ENCODE data around the gene MSX2. TPM values are rescaled to one million over a fixed set of nuclear protein-coding genes. Genes with fewer than 3 reads are reported as not detected.

The MSX2 gene
- total and polyA plus RNA-seq, 4 experiments from 2014 or later: 0.30 TPM; not detected in 3

- Mint-ChIP-seq H3K27me3 (peaks cover 4 to 7% of the 10 kb centered on the region in 2 donors), H3K9me3 (peaks cover 0 to 9% (median 2%) of the 10 kb centered on the region in 8 donors), H3K4me1 (peaks cover 0 to 4% (median 0%) of the 10 kb centered on the region in 4 donors), H3K36me3 (no peaks in the 10 kb centered on the region), H3K27ac (no peak overlapping the region), H3K4me3 (no peak overlapping the region)
- DNase-seq: no peak
- ChIA-PET POLR2A (ENCODE audit: partially characterized antibody) (no interaction called here), CTCF (ENCODE audit: partially characterized antibody) (no interaction called here)
- no peaks in the 10 kb centered on the region for H3K4me1 ChIP-seq (ENCODE audit: insufficient read depth, low read length)
- no peaks in the 10 kb centered on the region for H3K27me3 ChIP-seq (ENCODE audit: insufficient read depth, low read length)
- no peak overlapping the region for H3K27ac ChIP-seq (ENCODE audit: low read depth, low read length)
- H3K9me3 ChIP-seq (ENCODE audit: control insufficient read depth in 1 of 2, low read length in 2 of 2): no peaks in the 10 kb centered on the region
- H3K36me3 ChIP-seq (ENCODE audit: insufficient read depth, low read length): no peaks in the 10 kb centered on the region
- H3K4me3 ChIP-seq (ENCODE audit: low read length in 2 of 2): no peak overlapping the region
- intact Hi-C loops (cut with micrococcal nuclease): no loop called here
Observed at GRCh38 chr5:174769005-174769404, 44.6 kb downstream of the MSX2 start.

GRCh38 chr5:174773371-174773770 is 49.0 kb downstream of the MSX2 start:
- no peak overlapping the region for H3K4me3 Mint-ChIP-seq
- POLR2A ChIA-PET (ENCODE audit: partially characterized antibody): no interaction called here
- no peak for DNase-seq
- Histone ChIP-seq H3K36me3 (ENCODE audit: insufficient read depth, low read length) (no peaks in the 10 kb centered on the region), H3K9me3 (ENCODE audit: control insufficient read depth in 1 of 2, low read length in 2 of 2) (no peaks in the 10 kb centered on the region), H3K4me3 (ENCODE audit: low read length in 2 of 2) (no peak overlapping the region), H3K27me3 (ENCODE audit: insufficient read depth, low read length) (no peaks in the 10 kb centered on the region), H3K4me1 (ENCODE audit: insufficient read depth, low read length) (no peaks in the 10 kb centered on the region), H3K27ac (ENCODE audit: low read depth, low read length) (no peak overlapping the region)
- CTCF ChIA-PET (ENCODE audit: partially characterized antibody): no interaction called here
- no peak overlapping the region for H3K27ac Mint-ChIP-seq
- H3K4me1 Mint-ChIP-seq: peaks cover 0 to 4% (median 0%) of the 10 kb centered on the region in 4 donors
- H3K36me3 Mint-ChIP-seq: no peaks in the 10 kb centered on the region
- peaks cover 8 to 13% of the 10 kb centered on the region in 2 donors for H3K27me3 Mint-ChIP-seq
- intact Hi-C loops (cut with micrococcal nuclease): no loop called here
- H3K9me3 Mint-ChIP-seq: peaks cover 0 to 13% (median 0%) of the 10 kb centered on the region in 8 donors

- no peak overlapping the region for H3K27ac Mint-ChIP-seq
- peaks cover 0 to 11% (median 0%) of the 10 kb centered on the region in 8 donors for H3K9me3 Mint-ChIP-seq
- peaks cover 8 to 13% of the 10 kb centered on the region in 2 donors for H3K27me3 Mint-ChIP-seq
- H3K4me3 Mint-ChIP-seq: no peak overlapping the region
- intact Hi-C loops (cut with micrococcal nuclease): no loop called here
- H3K4me1 Mint-ChIP-seq: no peaks in the 10 kb centered on the region
- Histone ChIP-seq H3K4me1 (ENCODE audit: insufficient read depth, low read length) (no peaks in the 10 kb centered on the region), H3K9me3 (ENCODE audit: control insufficient read depth in 1 of 2, low read length in 2 of 2) (no peaks in the 10 kb centered on the region), H3K27me3 (ENCODE audit: insufficient read depth, low read length) (no peaks in the 10 kb centered on the region), H3K4me3 (ENCODE audit: low read length in 2 of 2) (no peak overlapping the region), H3K36me3 (ENCODE audit: insufficient read depth, low read length) (no peaks in the 10 kb centered on the region), H3K27ac (ENCODE audit: low read depth, low read length) (no peak overlapping the region)
- DNase-seq: no peak
- H3K36me3 Mint-ChIP-seq: no peaks in the 10 kb centered on the region
- ChIA-PET POLR2A (ENCODE audit: partially characterized antibody) (no interaction called here), CTCF (ENCODE audit: partially characterized antibody) (interaction anchor here (0.9 kb wide), 1 partner anchor 11 kb away, joined by 3 read pairs; no protein-coding TSS in a partner anchor)
Observed at GRCh38 chr5:174775081-174775480, 50.7 kb downstream of the MSX2 start.

GRCh38 chr5:174777111-174777510 is 52.7 kb downstream of the MSX2 start:
- H3K4me1 Mint-ChIP-seq: no peaks in the 10 kb centered on the region
- H3K36me3 ChIP-seq (ENCODE audit: insufficient read depth, low read length): no peaks in the 10 kb centered on the region
- H3K27ac ChIP-seq (ENCODE audit: low read depth, low read length): no peak overlapping the region
- no peak overlapping the region for H3K4me3 ChIP-seq (ENCODE audit: low read length in 2 of 2)
- H3K4me3 Mint-ChIP-seq: no peak overlapping the region
- H3K27ac Mint-ChIP-seq: no peak overlapping the region
- peaks cover 0 to 6% (median 2%) of the 10 kb centered on the region in 8 donors for H3K9me3 Mint-ChIP-seq
- no peaks in the 10 kb centered on the region for H3K36me3 Mint-ChIP-seq
- no peaks in the 10 kb centered on the region for H3K4me1 ChIP-seq (ENCODE audit: insufficient read depth, low read length)
- ChIA-PET POLR2A (ENCODE audit: partially characterized antibody) (no interaction called here), CTCF (ENCODE audit: partially characterized antibody) (interaction anchor here (1.4 kb wide), 1 partner anchor 16 kb away, joined by 5 read pairs; no protein-coding TSS in a partner anchor)
- intact Hi-C loops (cut with micrococcal nuclease): no loop called here
- H3K27me3 Mint-ChIP-seq: peaks cover 4 to 11% of the 10 kb centered on the region in 2 donors
- no peak for DNase-seq
- H3K27me3 ChIP-seq (ENCODE audit: insufficient read depth, low read length): no peaks in the 10 kb centered on the region
- H3K9me3 ChIP-seq (ENCODE audit: control insufficient read depth in 1 of 2, low read length in 2 of 2): no peaks in the 10 kb centered on the region

GRCh38 chr5:174777583-174777982 is 53.2 kb downstream of the MSX2 start:
- no peaks in the 10 kb centered on the region for H3K36me3 ChIP-seq (ENCODE audit: insufficient read depth, low read length)
- no peaks in the 10 kb centered on the region for H3K36me3 Mint-ChIP-seq
- H3K4me1 ChIP-seq (ENCODE audit: insufficient read depth, low read length): no peaks in the 10 kb centered on the region
- no peak overlapping the region for H3K4me3 Mint-ChIP-seq
- peaks cover 4 to 13% of the 10 kb centered on the region in 2 donors for H3K27me3 Mint-ChIP-seq
- H3K27ac Mint-ChIP-seq: no peak overlapping the region
- DNase-seq: no peak
- no peaks in the 10 kb centered on the region for H3K4me1 Mint-ChIP-seq
- H3K27me3 ChIP-seq (ENCODE audit: insufficient read depth, low read length): no peaks in the 10 kb centered on the region
- H3K9me3 ChIP-seq (ENCODE audit: control insufficient read depth in 1 of 2, low read length in 2 of 2): no peaks in the 10 kb centered on the region
- no peak overlapping the region for H3K27ac ChIP-seq (ENCODE audit: low read depth, low read length)
- H3K9me3 Mint-ChIP-seq: peaks cover 0 to 7% (median 1%) of the 10 kb centered on the region in 8 donors
- POLR2A ChIA-PET (ENCODE audit: partially characterized antibody): no interaction called here
- CTCF ChIA-PET (ENCODE audit: partially characterized antibody): interaction anchor here (1.4 kb wide), 1 partner anchor 15 kb away, joined by 5 read pairs; no protein-coding TSS in a partner anchor
- no peak overlapping the region for H3K4me3 ChIP-seq (ENCODE audit: low read length in 2 of 2)
- intact Hi-C loops (cut with micrococcal nuclease): no loop called here

Small RNAs within 50 kb of the gene (microRNA-seq; reads per million reads assigned to microRNA genes)
- gene MIR4634 (ENCODE audit: borderline microRNAs expressed, borderline number of aligned reads, borderline replicate concordance): not detected
